ENCODE results near the gene INTS13. TPM values are rescaled to one million over a fixed set of nuclear protein-coding genes. Genes with fewer than 3 reads are reported as not detected.

The INTS13 gene
- total RNA-seq, 4 donors from 2014 or later: 15.7 to 30.5 (median 18.4) TPM

GRCh38 chr12:26896913-26897312 lies 40.9 kb downstream of the INTS13 start:
- TF ChIP-seq POLR2A (IDR thresholded peaks at IDR 0.05): no peak
- TF ChIP-seq CTCF (IDR thresholded peaks at IDR 0.05): no peak
- intact Hi-C loops (cut with DNase I): no loop called here
- no peak for DNase-seq
- no peaks in the 10 kb centered on the region for H3K4me1 ChIP-seq
- no peaks in the 10 kb centered on the region for H3K9me3 ChIP-seq
- H3K27ac ChIP-seq: no peak overlapping the region
- WGBS, 2 donors: 98 to 99% methylated on average over 2 of the region's 2 CpGs
- H3K27me3 ChIP-seq: no peaks in the 10 kb centered on the region
- no peak overlapping the region for H3K4me3 ChIP-seq (replicated peaks in 1 of 3)
- H3K36me3 ChIP-seq: no peaks in the 10 kb centered on the region

- 95 to 96% methylated on average over 4 of the region's 4 CpGs for WGBS, 2 donors
- Histone ChIP-seq H3K4me3 (replicated peaks in 1 of 3) (no peak overlapping the region), H3K36me3 (no peaks in the 10 kb centered on the region), H3K4me1 (no peaks in the 10 kb centered on the region), H3K9me3 (no peaks in the 10 kb centered on the region), H3K27ac (no peak overlapping the region), H3K27me3 (no peaks in the 10 kb centered on the region)
- no peak for TF ChIP-seq CTCF (IDR thresholded peaks at IDR 0.05)
- TF ChIP-seq POLR2A (IDR thresholded peaks at IDR 0.05): no peak
- intact Hi-C loops (cut with DNase I): no loop called here
- no peak for DNase-seq
Measured at GRCh38 chr12:26895672-26896071, 42.1 kb downstream of the INTS13 start.

- no peak for TF ChIP-seq POLR2A (IDR thresholded peaks at IDR 0.05)
- no peak for TF ChIP-seq CTCF (IDR thresholded peaks at IDR 0.05)
- WGBS, 2 donors: 24 to 40% methylated on average over 1 of the region's 1 CpG
- intact Hi-C loops (cut with DNase I): no loop called here
- Histone ChIP-seq H3K4me1 (no peaks in the 10 kb centered on the region), H3K9me3 (no peaks in the 10 kb centered on the region), H3K27me3 (no peaks in the 10 kb centered on the region), H3K36me3 (no peaks in the 10 kb centered on the region), H3K27ac (no peak overlapping the region), H3K4me3 (replicated peaks in 1 of 3) (no peak overlapping the region)
- DNase-seq: no peak
Measured at GRCh38 chr12:26891704-26892103, 46.1 kb downstream of the INTS13 start.

- TF ChIP-seq POLR2A (IDR thresholded peaks at IDR 0.05) (no peak), CTCF (IDR thresholded peaks at IDR 0.05) (no peak)
- Histone ChIP-seq H3K27ac (no peak overlapping the region), H3K4me1 (no peaks in the 10 kb centered on the region), H3K9me3 (no peaks in the 10 kb centered on the region), H3K36me3 (no peaks in the 10 kb centered on the region), H3K27me3 (no peaks in the 10 kb centered on the region), H3K4me3 (replicated peaks in 1 of 3) (no peak overlapping the region)
- DNase-seq: no peak
- WGBS, 2 donors: 87 to 90% methylated on average over 5 of the region's 5 CpGs
- intact Hi-C loops (cut with DNase I): no loop called here
Measured at GRCh38 chr12:26890784-26891183, 47.0 kb downstream of the INTS13 start.

- Histone ChIP-seq H3K27ac (no peak overlapping the region), H3K9me3 (no peaks in the 10 kb centered on the region), H3K4me3 (replicated peaks in 1 of 3) (no peak overlapping the region), H3K27me3 (no peaks in the 10 kb centered on the region), H3K4me1 (peaks cover 4% of the 10 kb centered on the region in 2 donors), H3K36me3 (no peaks in the 10 kb centered on the region)
- intact Hi-C loops (cut with DNase I): loop anchor here (5.0 to 10.0 kb wide), 2 partner anchors 33 to 50 kb away; partner anchors contain the start of gene ITPR2
- TF ChIP-seq CTCF (IDR thresholded peaks at IDR 0.05) (peak; percentile 93 to 97 (median 96)), POLR2A (IDR thresholded peaks at IDR 0.05) (no peak)
- WGBS, 2 donors: 15% methylated on average over 16 of the region's 16 CpGs
- peak; percentile 90 for DNase-seq
Measured at GRCh38 chr12:26884765-26885576, 52.8 kb downstream of the INTS13 start.
